NCI-H82 (cell line): ENCODE measurements around the gene CD27.
"Not testable (repeated sequence)": the region's sequence is repeated elsewhere in the genome, so short reads cannot be mapped to it uniquely, and the experiment has no call there.

ENCODE experiments used
- DNase-seq: peaks from one replicate; lab custom pipeline; 2025; lab: John Stamatoyannopoulos, UW

The CD27 gene

GRCh38 chr12:6488240-6488639 is 43.5 kb downstream of the CD27 start:
- DNase-seq = no peak

- DNase-seq = no peak
Measured at GRCh38 chr12:6489449-6489848, 44.7 kb downstream of the CD27 start.

GRCh38 chr12:6490673-6491072 is 45.9 kb downstream of the CD27 start:
- not testable (repeated sequence) for DNase-seq

- peak; percentile 99 for DNase-seq
Measured at GRCh38 chr12:6492838-6493496, 48.2 kb downstream of the CD27 start, which contains the start of gene MRPL51. Gene MRPL51 (minus strand): TSS chr12:6493262. CDS start chr12:6493136, 126 bp downstream.

DNA sequence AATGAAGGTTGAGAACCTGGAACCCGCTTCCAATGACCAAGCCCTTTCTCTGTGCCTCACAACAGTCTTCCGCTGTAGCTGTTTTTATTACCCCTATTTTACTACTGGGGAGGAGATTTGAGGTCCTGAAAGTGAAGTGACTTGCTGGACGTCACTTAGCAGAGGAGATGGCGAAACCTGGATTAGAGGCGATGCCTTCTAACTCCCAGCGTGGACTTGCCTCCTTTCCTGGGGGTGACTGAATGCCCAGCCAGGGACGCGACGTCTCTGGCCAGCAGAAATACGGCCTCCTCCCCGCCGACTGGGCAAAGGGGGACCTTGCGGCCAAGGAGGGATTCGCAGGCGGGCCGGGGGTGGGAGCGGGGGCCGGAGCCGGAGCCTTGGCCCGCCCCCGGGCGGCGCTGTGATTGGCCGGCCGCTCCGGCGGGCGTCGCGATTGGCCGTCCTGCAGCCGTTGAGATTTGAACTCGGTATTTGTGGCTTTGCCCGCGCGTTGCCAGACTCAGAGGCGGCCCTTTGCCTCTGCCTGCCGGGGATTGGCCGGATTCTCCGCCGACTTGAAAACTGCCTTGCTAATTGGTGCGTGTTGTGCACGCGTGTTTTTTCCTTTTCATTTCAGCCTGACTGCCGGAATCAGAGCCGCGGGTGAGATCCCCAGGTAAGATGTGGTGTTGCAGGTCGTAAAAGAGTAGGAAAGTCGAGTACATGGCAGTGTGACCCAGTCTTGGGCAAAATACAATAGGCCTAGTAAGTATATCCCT is 48.9 kb downstream of the CD27 start, which contains the start of gene NCAPD2:
Gene NCAPD2 (plus strand): TSS at position 606 of the 761 bp plus-strand sequence. CDS start 997 bp downstream, outside the sequence.
- peak; percentile 99 for DNase-seq

DNA sequence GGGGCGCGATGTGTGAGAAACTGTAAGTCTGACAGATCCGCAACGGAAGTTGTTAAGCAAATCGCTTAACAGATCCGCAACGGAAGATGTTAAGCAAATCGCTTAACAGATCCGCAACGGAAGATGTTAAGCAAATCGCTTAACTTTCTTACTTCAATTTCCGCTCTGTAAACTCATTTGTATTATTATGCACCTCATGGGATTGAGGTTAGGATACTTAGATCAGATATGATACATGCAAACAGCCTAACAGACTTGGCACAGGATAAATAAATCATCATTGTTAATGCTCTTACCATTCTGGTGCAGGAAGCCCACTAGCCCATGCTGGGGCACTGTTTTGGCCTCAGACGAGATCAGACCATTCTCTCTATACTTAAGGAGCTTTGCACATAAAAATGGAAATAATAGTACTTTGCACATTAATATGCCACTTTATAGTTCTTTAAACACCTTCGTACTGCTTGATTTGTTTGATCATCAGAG is 49.5 kb downstream of the CD27 start:
- peak; percentile 78 for DNase-seq

GRCh38 chr12:6494968-6495367 is 50.2 kb downstream of the CD27 start:
- no peak for DNase-seq

DNA sequence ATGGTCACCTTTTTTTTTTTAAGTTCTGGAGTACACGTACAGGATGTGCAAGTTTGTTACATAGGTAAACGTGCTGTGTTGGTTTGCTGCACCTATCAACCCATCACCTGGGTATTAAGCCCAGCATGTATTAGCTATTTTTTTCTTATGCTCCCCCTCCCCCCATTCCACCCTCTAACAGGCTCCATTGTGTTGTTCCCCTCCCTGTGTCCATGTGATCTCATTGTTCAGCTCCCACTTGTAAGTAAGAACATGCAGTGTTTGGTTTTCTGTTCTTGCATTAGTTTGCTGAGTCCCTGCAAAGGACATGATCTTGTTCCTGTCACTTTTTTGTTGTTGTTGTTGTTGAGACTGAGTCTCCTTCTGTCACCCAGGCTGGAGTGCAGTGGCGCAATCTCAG is 52.5 kb downstream of the CD27 start:
- DNase-seq = not testable (repeated sequence)

DNA sequence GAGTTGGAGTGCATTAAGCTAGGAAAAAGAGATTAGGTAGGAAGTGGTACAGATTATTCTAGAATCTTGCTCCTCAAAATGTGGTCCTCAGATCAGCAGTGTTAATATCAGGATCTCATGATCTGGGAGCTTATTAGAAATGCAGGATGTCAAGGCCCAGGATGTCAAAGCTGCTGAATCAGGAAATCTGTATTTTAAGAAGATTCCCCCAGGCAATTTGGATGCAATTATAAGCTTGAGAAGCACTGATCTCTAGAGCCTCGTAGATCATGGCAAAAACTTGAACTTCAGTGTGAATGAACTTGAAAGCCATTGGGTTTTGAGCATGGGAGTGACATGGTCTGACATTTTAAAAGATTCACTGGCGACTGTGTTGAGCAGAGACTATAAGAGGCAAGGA is 55.7 kb downstream of the CD27 start:
- DNase-seq = no peak
